ENCODE data around the gene GLP2R. TPM values are rescaled to one million over a fixed set of nuclear protein-coding genes. Genes with fewer than 3 reads are reported as not detected.
"Not testable (repeated sequence)": the region's sequence is repeated elsewhere in the genome, so short reads cannot be mapped to it uniquely, and the experiment has no call there.

The GLP2R gene, protein sequence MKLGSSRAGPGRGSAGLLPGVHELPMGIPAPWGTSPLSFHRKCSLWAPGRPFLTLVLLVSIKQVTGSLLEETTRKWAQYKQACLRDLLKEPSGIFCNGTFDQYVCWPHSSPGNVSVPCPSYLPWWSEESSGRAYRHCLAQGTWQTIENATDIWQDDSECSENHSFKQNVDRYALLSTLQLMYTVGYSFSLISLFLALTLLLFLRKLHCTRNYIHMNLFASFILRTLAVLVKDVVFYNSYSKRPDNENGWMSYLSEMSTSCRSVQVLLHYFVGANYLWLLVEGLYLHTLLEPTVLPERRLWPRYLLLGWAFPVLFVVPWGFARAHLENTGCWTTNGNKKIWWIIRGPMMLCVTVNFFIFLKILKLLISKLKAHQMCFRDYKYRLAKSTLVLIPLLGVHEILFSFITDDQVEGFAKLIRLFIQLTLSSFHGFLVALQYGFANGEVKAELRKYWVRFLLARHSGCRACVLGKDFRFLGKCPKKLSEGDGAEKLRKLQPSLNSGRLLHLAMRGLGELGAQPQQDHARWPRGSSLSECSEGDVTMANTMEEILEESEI
- not detected for total RNA-seq

DNA sequence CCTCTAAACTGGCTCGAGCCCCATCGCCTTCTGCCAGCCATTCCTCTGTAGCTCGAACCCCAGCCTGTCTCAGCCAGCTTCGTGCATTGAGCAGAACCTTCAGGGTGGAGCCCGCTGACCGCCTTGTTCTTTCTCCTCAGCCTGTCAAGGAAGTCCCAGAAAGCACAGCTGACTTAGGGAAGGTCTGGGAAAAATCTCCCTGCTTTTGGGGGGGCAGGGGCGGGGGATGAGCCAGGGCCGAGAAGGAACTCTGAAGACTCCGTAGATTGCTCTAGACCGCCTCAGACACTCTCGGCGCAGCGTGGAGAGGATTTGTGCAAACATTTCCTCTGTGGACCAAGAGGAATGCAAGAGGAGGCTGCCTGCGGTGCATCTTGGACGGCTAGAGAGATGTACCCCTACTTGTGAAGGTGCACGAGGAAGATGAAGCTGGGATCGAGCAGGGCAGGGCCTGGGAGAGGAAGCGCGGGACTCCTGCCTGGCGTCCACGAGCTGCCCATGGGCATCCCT is at the start of gene GLP2R:
Gene GLP2R (plus strand): TSS at position 284 of the 510 bp plus-strand sequence. CDS start 140 bp downstream, at position 424.
- DNase-seq, result no peak
- peaks cover 3% of the 10 kb centered on the region for H3K36me3 Mint-ChIP-seq
- H3K27me3 Mint-ChIP-seq, result peaks cover 27% of the 10 kb centered on the region
- peaks cover 3% of the 10 kb centered on the region for H3K9me3 Mint-ChIP-seq
- H3K27ac Mint-ChIP-seq, result no peak within 1 kb of the TSS
- H3K4me1 Mint-ChIP-seq, result no peaks in the 10 kb centered on the region
- no peak within 1 kb of the TSS for H3K4me3 Mint-ChIP-seq

- Mint-ChIP-seq H3K4me3 (no peak overlapping the region), H3K36me3 (no peaks in the 10 kb centered on the region), H3K27ac (no peak overlapping the region), H3K4me1 (no peaks in the 10 kb centered on the region), H3K9me3 (no peaks in the 10 kb centered on the region), H3K27me3 (peaks cover 4% of the 10 kb centered on the region)
- no peak for DNase-seq
Observed at GRCh38 chr17:9776911-9777310, 48.8 kb upstream of the GLP2R start.

GRCh38 chr17:9780552-9780951 is 45.2 kb upstream of the GLP2R start:
- no peaks in the 10 kb centered on the region for H3K36me3 Mint-ChIP-seq
- H3K27me3 Mint-ChIP-seq, result peaks cover 12% of the 10 kb centered on the region
- no peaks in the 10 kb centered on the region for H3K4me1 Mint-ChIP-seq
- DNase-seq, result no peak
- no peak overlapping the region for H3K4me3 Mint-ChIP-seq
- H3K27ac Mint-ChIP-seq, result no peak overlapping the region
- H3K9me3 Mint-ChIP-seq, result no peaks in the 10 kb centered on the region

GRCh38 chr17:9783050-9783449 is 42.7 kb upstream of the GLP2R start:
- Mint-ChIP-seq H3K27me3 (peaks cover 12% of the 10 kb centered on the region), H3K36me3 (no peaks in the 10 kb centered on the region), H3K4me1 (no peaks in the 10 kb centered on the region), H3K9me3 (no peaks in the 10 kb centered on the region), H3K4me3 (no peak overlapping the region), H3K27ac (no peak overlapping the region)
- DNase-seq, result no peak

DNA sequence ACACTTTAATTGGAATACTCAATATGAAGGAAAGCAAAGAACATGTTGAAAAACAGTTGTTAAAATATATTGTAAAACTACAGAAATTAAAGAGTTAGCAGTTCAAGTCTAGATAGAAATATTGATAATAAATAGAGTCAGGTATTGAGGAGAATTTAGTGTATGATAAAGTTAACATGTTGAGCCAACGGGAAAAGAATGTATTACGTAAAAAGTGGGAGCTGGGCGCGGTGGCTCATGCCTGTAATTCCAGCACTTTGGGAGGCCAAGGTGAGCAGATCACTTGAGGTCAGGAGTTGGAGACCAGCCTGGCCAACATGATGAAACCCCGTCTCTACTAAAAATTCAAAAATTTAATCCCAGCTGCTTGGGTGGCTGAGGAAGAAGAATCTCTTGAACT is 42.3 kb upstream of the GLP2R start:
- H3K4me1 Mint-ChIP-seq, H3K36me3 Mint-ChIP-seq, H3K27ac Mint-ChIP-seq, DNase-seq, H3K9me3 Mint-ChIP-seq, H3K4me3 Mint-ChIP-seq: not testable (repeated sequence)
- peaks cover 12% of the 10 kb centered on the region for H3K27me3 Mint-ChIP-seq

DNA sequence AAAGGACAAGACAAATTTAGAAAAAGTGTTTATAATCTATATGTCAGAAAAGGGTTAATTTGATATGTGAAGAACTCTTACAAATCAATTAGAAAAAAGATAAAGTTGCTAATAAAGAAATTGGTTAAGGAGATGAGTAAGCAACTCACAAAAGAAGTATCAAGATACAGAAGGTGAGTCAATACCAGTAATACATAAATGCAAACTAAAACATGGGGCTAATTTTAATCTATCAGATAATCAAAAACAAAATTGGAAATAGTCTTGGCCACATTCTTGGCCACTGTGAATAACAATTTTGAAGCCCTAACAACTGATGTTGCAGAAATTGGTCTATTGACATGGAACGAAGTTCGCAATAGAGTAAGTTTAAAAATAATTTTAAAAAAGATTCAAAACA is 41.2 kb upstream of the GLP2R start:
- Mint-ChIP-seq H3K36me3 (no peaks in the 10 kb centered on the region), H3K4me3 (no peak overlapping the region), H3K27ac (no peak overlapping the region), H3K4me1 (no peaks in the 10 kb centered on the region), H3K27me3 (peaks cover 18% of the 10 kb centered on the region), H3K9me3 (no peaks in the 10 kb centered on the region)
- DNase-seq, result no peak

DNA sequence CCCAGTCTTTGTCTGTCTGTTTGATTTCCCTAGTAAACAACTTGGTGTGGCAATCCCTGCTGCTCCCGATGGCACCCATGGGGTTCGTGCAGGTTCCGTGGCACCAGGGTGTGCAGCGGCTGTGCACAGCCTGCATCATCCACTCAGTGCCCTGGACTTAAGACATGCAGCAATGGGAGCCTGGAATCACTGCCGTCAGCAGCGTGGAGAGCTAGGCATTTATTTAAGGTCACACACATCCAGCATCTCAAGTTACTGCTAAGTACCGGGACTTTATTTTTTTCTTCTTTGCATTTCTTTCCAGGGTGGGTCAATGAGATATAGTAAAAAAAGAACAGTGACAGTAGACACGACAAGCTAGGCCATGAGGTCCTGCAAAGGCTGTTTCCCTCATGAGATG is 37.1 kb upstream of the GLP2R start:
- Mint-ChIP-seq H3K27me3 (peaks cover 7% of the 10 kb centered on the region), H3K27ac (no peak overlapping the region), H3K36me3 (no peaks in the 10 kb centered on the region)

GRCh38 chr17:9790316-9790715 is 35.4 kb upstream of the GLP2R start:
- Mint-ChIP-seq H3K36me3 (no peaks in the 10 kb centered on the region), H3K4me3 (no peak overlapping the region), H3K9me3 (no peaks in the 10 kb centered on the region), H3K4me1 (no peaks in the 10 kb centered on the region), H3K27me3 (peaks cover 7% of the 10 kb centered on the region), H3K27ac (no peak overlapping the region)
- DNase-seq, result no peak

More for the DNA sequence above, 37.1 kb upstream of the GLP2R start:
- no peak for DNase-seq
- Mint-ChIP-seq H3K9me3 (no peaks in the 10 kb centered on the region), H3K4me3 (no peak overlapping the region), H3K4me1 (no peaks in the 10 kb centered on the region)

GRCh38 chr17:9790889-9791876 is 34.5 kb upstream of the GLP2R start, which contains the start of gene DHRS7C:
DHRS7C (minus strand) TSS chr17:9791592; CDS start chr17:9791284, 308 bp downstream.
- Mint-ChIP-seq H3K4me1 (no peaks in the 10 kb centered on the region), H3K4me3 (no peak within 1 kb of the TSS), H3K27me3 (peaks cover 7% of the 10 kb centered on the region), H3K27ac (no peak within 1 kb of the TSS), H3K9me3 (no peaks in the 10 kb centered on the region), H3K36me3 (no peaks in the 10 kb centered on the region)
- no peak for DNase-seq

DNA sequence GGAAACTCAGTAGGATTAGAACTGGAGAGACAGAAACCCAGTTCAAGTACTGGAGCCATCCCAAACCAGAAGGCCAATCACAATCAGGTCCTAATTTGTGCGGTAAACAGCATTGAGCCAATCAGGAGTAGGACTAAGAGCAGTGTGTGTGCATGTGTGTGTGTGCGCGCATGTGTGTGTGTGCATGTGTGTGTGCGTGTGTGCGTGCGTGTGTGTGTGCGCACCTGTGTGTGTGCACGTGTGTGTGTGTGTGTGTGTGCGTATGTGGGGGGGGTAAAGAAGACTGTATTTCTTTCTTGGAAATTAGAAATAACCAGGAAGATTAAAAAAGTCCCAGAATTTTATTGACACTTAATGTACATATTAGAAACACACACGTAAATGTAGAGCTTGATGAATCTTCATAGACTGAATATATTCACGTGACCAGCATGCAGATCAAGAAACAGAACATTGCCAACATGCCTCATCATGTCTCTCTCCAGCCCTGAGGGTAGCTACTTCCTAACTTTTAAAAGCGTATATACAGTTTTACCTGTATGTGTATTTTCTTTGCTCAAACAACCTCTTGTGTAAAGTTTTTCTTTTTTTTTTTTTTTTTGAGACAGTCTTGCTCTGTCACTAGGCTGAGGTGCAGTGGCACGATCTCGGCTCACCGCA is 33.4 kb upstream of the GLP2R start:
- H3K36me3 Mint-ChIP-seq, result no peaks in the 10 kb centered on the region
- no peak overlapping the region for H3K4me3 Mint-ChIP-seq
- no peaks in the 10 kb centered on the region for H3K9me3 Mint-ChIP-seq
- H3K4me1 Mint-ChIP-seq, result no peaks in the 10 kb centered on the region
- H3K27me3 Mint-ChIP-seq, result peaks cover 7% of the 10 kb centered on the region
- H3K27ac Mint-ChIP-seq, result no peak overlapping the region
- DNase-seq, result no peak

DNA sequence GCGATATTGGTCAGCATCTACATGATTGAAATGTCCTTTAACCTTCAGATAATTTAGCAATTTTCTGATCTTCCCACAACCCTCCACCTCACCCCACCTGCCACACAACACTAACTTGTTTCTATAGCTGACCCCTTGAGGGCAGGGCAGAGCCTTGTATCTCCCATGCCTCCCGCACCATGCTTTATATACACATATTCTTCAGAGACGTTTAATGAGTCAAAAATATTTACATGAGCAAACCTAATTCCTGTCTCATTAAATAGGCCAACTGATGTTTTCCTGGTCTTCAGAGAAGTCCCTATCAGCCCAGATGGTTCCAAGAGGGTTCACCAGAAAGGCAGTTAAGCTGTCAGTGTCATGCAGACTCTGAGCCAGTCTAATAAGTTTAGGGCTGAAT is 27.7 kb upstream of the GLP2R start:
- Mint-ChIP-seq H3K36me3 (no peaks in the 10 kb centered on the region), H3K27ac (no peak overlapping the region), H3K27me3 (peaks cover 13% of the 10 kb centered on the region), H3K4me3 (no peak overlapping the region), H3K9me3 (no peaks in the 10 kb centered on the region), H3K4me1 (no peaks in the 10 kb centered on the region)
- no peak for DNase-seq

DNA sequence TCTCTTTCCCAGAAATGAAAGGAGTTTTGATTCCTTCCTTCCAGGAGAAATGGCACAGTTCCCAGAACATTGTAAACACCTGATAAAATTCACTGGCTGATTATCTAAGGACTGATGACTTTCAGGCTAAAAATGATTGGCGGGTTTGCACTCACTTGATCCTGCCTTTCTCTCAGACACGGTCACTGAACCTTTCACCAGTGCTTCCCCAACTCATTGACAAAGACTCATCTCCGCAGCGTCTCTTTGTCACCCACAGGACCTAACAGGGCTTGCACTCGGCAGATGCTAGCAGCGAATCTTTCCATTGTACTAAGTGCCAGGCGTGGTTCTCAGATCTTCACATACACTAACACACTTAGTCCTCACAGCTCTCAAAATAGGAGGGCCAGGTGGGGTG is 27.0 kb upstream of the GLP2R start:
- no peak for DNase-seq
- H3K9me3 Mint-ChIP-seq, result peaks cover under 1% of the 10 kb centered on the region
- H3K36me3 Mint-ChIP-seq, result no peaks in the 10 kb centered on the region
- no peak overlapping the region for H3K27ac Mint-ChIP-seq
- no peak overlapping the region for H3K4me3 Mint-ChIP-seq
- no peaks in the 10 kb centered on the region for H3K4me1 Mint-ChIP-seq
- peaks cover 15% of the 10 kb centered on the region for H3K27me3 Mint-ChIP-seq

DNA sequence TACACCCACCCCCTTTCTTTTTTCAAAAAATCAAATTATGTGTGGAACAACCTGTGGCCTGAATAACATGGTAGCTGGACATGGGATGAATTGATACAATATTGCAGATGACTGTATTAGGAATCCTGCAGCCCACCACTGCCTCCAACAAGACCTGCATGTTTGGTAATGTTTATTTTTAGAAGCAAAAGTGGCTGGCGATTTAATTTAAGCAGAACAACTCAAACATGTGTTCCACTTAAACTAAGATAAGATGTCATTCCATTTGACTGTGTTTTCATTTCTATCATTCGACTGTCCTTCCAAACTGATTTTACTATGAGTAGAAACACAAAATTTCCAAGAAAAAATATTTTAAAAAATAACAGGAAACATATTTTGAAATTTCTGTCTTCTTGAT is 24.2 kb upstream of the GLP2R start:
- no peaks in the 10 kb centered on the region for H3K4me1 Mint-ChIP-seq
- peaks cover 16% of the 10 kb centered on the region for H3K27me3 Mint-ChIP-seq
- no peak overlapping the region for H3K27ac Mint-ChIP-seq
- no peak overlapping the region for H3K4me3 Mint-ChIP-seq
- no peaks in the 10 kb centered on the region for H3K36me3 Mint-ChIP-seq
- H3K9me3 Mint-ChIP-seq, result peaks cover 5% of the 10 kb centered on the region
- no peak for DNase-seq

GRCh38 chr17:9802294-9802693 is 23.4 kb upstream of the GLP2R start:
- Mint-ChIP-seq H3K27me3 (peaks cover 16% of the 10 kb centered on the region), H3K36me3 (no peaks in the 10 kb centered on the region), H3K4me1 (no peaks in the 10 kb centered on the region), H3K27ac (no peak overlapping the region), H3K9me3 (peaks cover 5% of the 10 kb centered on the region), H3K4me3 (no peak overlapping the region)
- no peak for DNase-seq
